Uterus (tissue), 4 donors: ENCODE results near the gene PGLYRP2. TPM values are rescaled to one million over a fixed set of nuclear protein-coding genes. Genes with fewer than 3 reads are reported as not detected.

Experiments used
- DNase-seq, 2 donors: peaks; one replicate each; pipeline ENCODE4 v3.0.0-alpha.2; 2019 to 2020
- H3K27ac ChIP-seq, 2 donors: fragments of 200-600 bp; sonication (generic); 1 replicate in 1 of 2; 2 replicates in 1 of 2; pipeline ENCODE4 v1.5.1; 2016 to 2018
- H3K27me3 ChIP-seq, 2 donors: fragments of 200-600 bp; sonication (generic); one replicate each; pipeline ENCODE4 v1.5.1; 2018 to 2019; ENCODE audit warnings: control low read depth in 1 of 2
- H3K36me3 ChIP-seq, 2 donors: fragments of 200-600 bp; sonication (generic); one replicate each; pipeline ENCODE4 v1.5.1; 2019; ENCODE audit warnings: control low read depth in 1 of 2
- H3K4me1 ChIP-seq, 2 donors: fragments of 200-600 bp; sonication (generic); one replicate each; pipeline ENCODE4 v1.5.1; 2018 to 2019; ENCODE audit warnings: control low read depth in 1 of 2
- H3K4me3 ChIP-seq, 2 donors: fragments of 200-600 bp; sonication (generic); 1 replicate in 1 of 2; 2 replicates in 1 of 2; pipeline ENCODE4 v1.5.1; 2018 to 2019; ENCODE audit warnings: mild to moderate bottlenecking in 1 of 2
- H3K9me3 ChIP-seq, 2 donors: fragments of 200-600 bp; sonication (generic); one replicate each; pipeline ENCODE4 v1.5.1; 2019; ENCODE audit warnings: control low read depth in 1 of 2
- POLR2A ChIP-seq, 2 donors: fragments of 450-650 bp; IDR thresholded peaks; one replicate each; pipeline ENCODE4 v1.6.1; 2016; ENCODE audit warnings: antibody characterized with exemption in 2 of 2, mild to moderate bottlenecking in 1 of 2, moderate library complexity in 1 of 2
- intact Hi-C: fragments of 100-400 bp; cut with DNase I; formaldehyde crosslinking; loops from one replicate; pipeline ENCODE4 v1.15.1; 2023; ENCODE audit warnings: low total_unique reads
- total RNA-seq, 4 donors: library from RNA; depleted of rRNA in 3 of 4; stranded (reverse); fragments of >200 nt in 3 of 4; gene quantifications; one replicate each; pipeline versions ENCODE4 v1.1.0 to v1.2.4, GENCODE V29; 2014 to 2023
- TF ChIP-seq, protein P1 (sequence below), 4 experiments: fragments of 200-600 bp in 2 of 4; fragments of 450-650 bp in 2 of 4; sonication (generic) in 2 of 4; IDR thresholded peaks; one replicate each; pipeline ENCODE4 v1.5.1; 2016 to 2019; ENCODE audit warnings: antibody characterized with exemption in 4 of 4, mild to moderate bottlenecking in 2 of 4, moderate library complexity in 1 of 4
- donor health status: DM: yes; HTN: yes; CAD: no.

The PGLYRP2 gene
- total RNA-seq, 4 donors from 2014 or later: not detected

DNA sequence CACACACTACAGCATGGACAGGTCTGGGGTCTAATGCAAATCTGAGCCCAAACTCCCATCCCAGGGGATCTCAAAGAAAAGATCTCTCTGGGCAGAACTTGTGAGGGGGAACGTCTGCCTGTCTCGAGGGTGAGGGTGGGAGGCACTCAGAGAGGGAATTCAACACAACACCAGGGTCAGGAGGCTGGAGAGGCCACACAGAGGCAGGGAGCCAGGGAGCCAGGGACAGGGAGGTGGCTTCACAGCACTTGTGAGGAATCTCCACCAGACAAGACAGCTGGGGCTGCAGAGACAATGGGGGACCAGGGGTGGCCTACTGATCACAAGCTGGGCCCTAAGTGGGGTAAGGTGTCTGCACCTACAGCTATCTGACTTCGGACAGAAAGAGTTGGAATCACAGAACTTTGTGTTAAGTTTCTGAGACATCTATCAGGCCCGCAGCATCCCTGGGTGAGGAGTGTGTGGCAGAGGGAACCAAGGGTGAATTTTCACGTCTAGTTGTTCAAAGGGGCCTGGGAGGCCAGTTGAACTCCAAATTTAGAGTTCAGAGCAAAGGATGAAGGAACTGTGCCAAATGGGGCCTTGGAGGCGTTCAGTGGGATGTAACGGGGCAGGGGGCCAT is 47.8 kb downstream of the PGLYRP2 start:
- TF ChIP-seq, protein P1, sequence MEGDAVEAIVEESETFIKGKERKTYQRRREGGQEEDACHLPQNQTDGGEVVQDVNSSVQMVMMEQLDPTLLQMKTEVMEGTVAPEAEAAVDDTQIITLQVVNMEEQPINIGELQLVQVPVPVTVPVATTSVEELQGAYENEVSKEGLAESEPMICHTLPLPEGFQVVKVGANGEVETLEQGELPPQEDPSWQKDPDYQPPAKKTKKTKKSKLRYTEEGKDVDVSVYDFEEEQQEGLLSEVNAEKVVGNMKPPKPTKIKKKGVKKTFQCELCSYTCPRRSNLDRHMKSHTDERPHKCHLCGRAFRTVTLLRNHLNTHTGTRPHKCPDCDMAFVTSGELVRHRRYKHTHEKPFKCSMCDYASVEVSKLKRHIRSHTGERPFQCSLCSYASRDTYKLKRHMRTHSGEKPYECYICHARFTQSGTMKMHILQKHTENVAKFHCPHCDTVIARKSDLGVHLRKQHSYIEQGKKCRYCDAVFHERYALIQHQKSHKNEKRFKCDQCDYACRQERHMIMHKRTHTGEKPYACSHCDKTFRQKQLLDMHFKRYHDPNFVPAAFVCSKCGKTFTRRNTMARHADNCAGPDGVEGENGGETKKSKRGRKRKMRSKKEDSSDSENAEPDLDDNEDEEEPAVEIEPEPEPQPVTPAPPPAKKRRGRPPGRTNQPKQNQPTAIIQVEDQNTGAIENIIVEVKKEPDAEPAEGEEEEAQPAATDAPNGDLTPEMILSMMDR (IDR thresholded peaks at IDR 0.05): no peak
- TF ChIP-seq POLR2A (IDR thresholded peaks at IDR 0.05): no peak
- Histone ChIP-seq H3K4me1 (peaks cover 9 to 18% of the 10 kb centered on the region in 2 donors), H3K4me3 (peak overlapping the region; percentile 86 to 88), H3K27me3 (no peaks in the 10 kb centered on the region), H3K9me3 (no peaks in the 10 kb centered on the region), H3K27ac (peak overlapping the region; percentile 73 to 88), H3K36me3 (no peaks in the 10 kb centered on the region)
- intact Hi-C loops: no loop called here
- DNase-seq: no peak

DNA sequence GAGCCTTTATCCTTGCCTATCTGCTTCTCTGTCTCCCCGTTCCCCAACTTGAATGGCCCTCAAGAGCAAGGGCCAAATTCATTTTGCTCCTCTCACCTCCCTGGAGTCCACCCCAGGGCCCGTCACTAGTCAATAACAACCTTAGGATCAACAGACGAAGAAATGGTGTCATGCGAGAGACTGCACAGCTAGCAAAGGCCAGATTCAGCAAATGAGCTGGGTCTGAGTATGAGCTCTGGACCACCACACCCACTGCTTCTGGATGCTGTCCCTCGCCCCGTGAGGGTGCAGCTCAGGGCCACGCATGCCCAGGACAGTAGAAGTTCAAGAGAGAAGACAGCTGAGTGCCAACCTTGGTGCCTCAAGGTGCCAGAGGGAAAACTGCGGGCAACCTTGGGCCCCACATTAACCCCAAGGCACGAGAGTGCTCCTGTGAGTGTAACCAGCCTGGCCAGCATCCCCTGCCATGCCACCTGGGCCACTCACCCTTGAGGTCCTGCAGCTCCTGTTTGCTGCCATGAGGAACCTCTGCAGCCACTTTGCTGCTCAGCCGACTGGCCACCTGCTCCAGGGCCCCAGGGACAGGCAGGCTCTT is 48.7 kb downstream of the PGLYRP2 start:
- TF ChIP-seq POLR2A (IDR thresholded peaks at IDR 0.05): no peak
- TF ChIP-seq, protein P1 (IDR thresholded peaks at IDR 0.05): no peak
- DNase-seq: no peak
- H3K27ac ChIP-seq: no peak overlapping the region
- no peaks in the 10 kb centered on the region for H3K27me3 ChIP-seq
- H3K4me3 ChIP-seq: no peak overlapping the region
- H3K9me3 ChIP-seq: no peaks in the 10 kb centered on the region
- H3K36me3 ChIP-seq: no peaks in the 10 kb centered on the region
- peaks cover 9 to 18% of the 10 kb centered on the region in 2 donors for H3K4me1 ChIP-seq
- intact Hi-C loops: no loop called here

DNA sequence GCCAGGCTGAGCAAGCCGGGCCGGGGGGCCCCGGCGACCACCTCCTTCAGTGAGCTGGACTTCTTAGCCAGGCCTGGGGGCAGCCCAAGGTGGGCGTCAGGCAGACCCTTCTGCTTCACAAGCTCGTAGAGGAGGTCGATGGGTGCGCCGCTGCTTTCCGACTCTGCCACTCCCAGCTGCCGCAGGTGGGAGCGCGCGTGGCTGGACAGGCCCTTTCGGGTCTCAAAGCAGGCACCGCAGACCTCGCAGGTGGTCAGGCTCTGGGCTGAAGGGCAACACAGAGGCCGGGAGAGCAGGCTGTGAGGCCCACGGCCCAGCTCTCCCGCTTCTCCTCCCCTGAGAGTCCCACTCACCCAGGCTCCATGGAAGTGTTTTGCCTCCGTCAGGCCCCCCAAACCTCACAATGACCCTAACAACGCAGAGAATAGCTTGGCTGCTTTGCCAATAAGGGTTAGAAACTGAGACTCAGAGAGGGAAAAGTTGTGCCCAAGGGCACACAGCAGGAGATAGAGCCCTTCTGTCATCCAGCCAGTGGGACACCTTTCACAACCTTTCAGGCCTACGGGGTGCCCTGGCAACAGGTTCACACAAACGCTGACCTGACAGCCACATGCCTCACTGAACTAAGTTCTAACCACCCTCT is 49.4 kb downstream of the PGLYRP2 start:
- no peaks in the 10 kb centered on the region for H3K36me3 ChIP-seq
- intact Hi-C loops: no loop called here
- H3K27me3 ChIP-seq: no peaks in the 10 kb centered on the region
- no peak for DNase-seq
- no peaks in the 10 kb centered on the region for H3K9me3 ChIP-seq
- TF ChIP-seq, protein P1 (IDR thresholded peaks at IDR 0.05): no peak
- no peak for TF ChIP-seq POLR2A (IDR thresholded peaks at IDR 0.05)
- peaks cover 9 to 18% of the 10 kb centered on the region in 2 donors for H3K4me1 ChIP-seq
- no peak overlapping the region for H3K4me3 ChIP-seq
- no peak overlapping the region for H3K27ac ChIP-seq

DNA sequence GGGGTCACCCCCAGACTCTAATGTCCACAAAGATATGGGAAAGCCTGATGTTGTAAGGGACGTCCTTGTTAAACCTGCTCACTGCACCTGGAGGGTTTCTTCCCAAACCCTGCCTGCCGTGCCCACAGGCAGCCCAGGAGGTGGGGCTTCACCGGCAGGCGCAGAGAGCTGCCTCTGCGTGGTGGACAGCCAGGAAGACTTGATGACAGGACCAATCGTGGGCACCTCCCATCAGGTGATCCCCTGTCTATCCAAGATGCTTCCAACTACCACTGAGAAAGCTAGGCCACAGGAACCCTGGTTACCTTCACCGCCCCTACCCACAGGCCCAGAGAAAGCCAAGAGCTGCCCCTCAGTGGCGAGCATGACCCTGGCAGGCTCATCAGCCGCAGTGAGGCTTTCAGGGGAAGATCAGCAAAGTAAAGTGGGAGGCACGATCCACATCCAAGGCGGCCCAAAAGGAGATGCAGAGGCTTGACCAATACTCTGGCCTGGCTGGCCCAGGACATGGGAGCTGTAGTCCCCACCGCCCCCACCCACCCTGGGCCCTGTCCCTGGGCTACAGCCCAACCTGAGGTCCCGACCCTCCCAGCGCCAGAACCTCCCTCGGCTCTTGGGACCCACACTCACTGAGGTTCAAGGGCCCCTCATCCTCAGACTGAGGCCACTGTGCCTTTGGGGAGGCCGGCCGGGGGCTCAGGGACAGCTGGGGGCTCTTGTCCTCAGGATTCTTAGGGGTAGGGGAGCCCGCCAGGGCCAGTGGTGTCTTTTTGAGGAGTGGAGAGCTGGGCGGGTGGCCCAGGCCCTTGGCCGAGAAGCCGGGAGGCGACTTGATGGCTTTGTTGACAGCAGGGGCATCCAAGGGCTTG is 50.1 kb downstream of the PGLYRP2 start:
- no peaks in the 10 kb centered on the region for H3K9me3 ChIP-seq
- no peak overlapping the region for H3K4me3 ChIP-seq
- peaks cover 9 to 18% of the 10 kb centered on the region in 2 donors for H3K4me1 ChIP-seq
- H3K27me3 ChIP-seq: no peaks in the 10 kb centered on the region
- TF ChIP-seq POLR2A (IDR thresholded peaks at IDR 0.05): no peak
- TF ChIP-seq, protein P1 (IDR thresholded peaks at IDR 0.05): no peak
- H3K36me3 ChIP-seq: no peaks in the 10 kb centered on the region
- intact Hi-C loops: no loop called here
- DNase-seq: no peak
- H3K27ac ChIP-seq: no peak overlapping the region
